ENCODE results near the gene ZMYND8. TPM values are rescaled to one million over a fixed set of nuclear protein-coding genes. Genes with fewer than 3 reads are reported as not detected.

ZMYND8 gene
- total and polyA plus RNA-seq, 2 donors (not counting 3 experiments of a cell fraction or from before 2014, with no cell fraction given), result 30.6 to 75.2 TPM

DNA sequence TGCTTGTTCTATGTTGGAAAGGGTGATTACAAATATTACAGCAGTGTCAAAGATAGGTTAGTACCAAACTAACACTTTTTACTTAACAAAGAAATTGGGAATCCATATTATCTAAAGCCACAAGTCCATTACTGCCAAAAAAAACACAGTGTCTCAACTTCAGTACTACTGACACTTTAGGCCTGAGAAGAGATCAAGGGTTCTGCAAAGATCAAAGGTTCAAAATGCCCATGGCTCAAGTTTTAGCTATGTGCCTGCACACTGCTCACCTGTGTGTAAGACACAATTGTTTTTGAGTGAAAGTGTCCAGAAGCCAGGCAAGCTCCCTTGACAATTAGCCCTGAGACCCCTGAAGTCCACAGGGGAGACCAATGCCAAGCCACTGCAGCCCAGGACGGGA lies 132.6 kb downstream of the ZMYND8 start:
- H3K79me2 ChIP-seq (ENCODE audit: control insufficient read depth, insufficient read depth, low read length), result peaks cover 6% of the 10 kb centered on the region
- no peaks in the 10 kb centered on the region for H3K9me3 ChIP-seq (replicated peaks; ENCODE audit: control insufficient read depth, insufficient read depth, low read length)
- H2AFZ ChIP-seq (ENCODE audit: low read depth, low read length), result no peak overlapping the region
- no TSS peak for BruUV-seq (replicated peaks)
- FAIRE-seq, result no peak
- H3K9me1 ChIP-seq (replicated peaks; ENCODE audit: control insufficient read depth, extremely low read depth, insufficient read depth, low read length), result no peaks in the 10 kb centered on the region
- H3K4me2 ChIP-seq (ENCODE audit: insufficient read depth, low read length), result no peak overlapping the region
- ChIA-PET POLR2A (no interaction called here), CTCF (interaction anchor here (0.7 to 9.3 kb wide), 4 partner anchors 14 to 397 kb away, joined by 3 to 68 read pairs (median 3); no protein-coding TSS in a partner anchor)
- H3K4me1 ChIP-seq (ENCODE audit: control insufficient read depth, extremely low read depth, insufficient read depth, low read length), result no peaks in the 10 kb centered on the region
- intact Hi-C loops (cut with micrococcal nuclease), result no loop called here
- no peak overlapping the region for H3K9ac ChIP-seq (replicated peaks; ENCODE audit: extremely low read depth, insufficient read depth, low read length)
- H4K20me1 ChIP-seq (replicated peaks; ENCODE audit: control insufficient read depth, extremely low read depth, insufficient read depth, low read length), result no peaks in the 10 kb centered on the region
- TF ChIP-seq MYC (IDR thresholded peaks at IDR 0.05; ENCODE audit: low read depth, low read length), result no peak
- TF ChIP-seq GATA2 (IDR thresholded peaks at IDR 0.05; ENCODE audit: insufficient read depth, insufficient read length, low read depth, low read length), result no peak
- TF ChIP-seq EZH2 (IDR thresholded peaks at IDR 0.05; ENCODE audit: borderline replicate concordance, low read depth, low read length, severe bottlenecking), result no peak
- TF ChIP-seq, protein P1, sequence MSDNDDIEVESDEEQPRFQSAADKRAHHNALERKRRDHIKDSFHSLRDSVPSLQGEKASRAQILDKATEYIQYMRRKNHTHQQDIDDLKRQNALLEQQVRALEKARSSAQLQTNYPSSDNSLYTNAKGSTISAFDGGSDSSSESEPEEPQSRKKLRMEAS (IDR thresholded peaks at IDR 0.05; ENCODE audit: insufficient read depth, insufficient read length), result no peak
- DNase-seq (ENCODE audit: low read depth, low spot score), result no peak
- no peak overlapping the region for H3K4me3 ChIP-seq (replicated peaks in 1 of 3; ENCODE audit: insufficient read depth in 1 of 3, low read depth in 1 of 3, low read length in 3 of 3)
- no peaks in the 10 kb centered on the region for H3K27me3 ChIP-seq (ENCODE audit: control insufficient read depth in 2 of 2, insufficient read depth in 2 of 2, low read length in 2 of 2)
- H3K27ac ChIP-seq (ENCODE audit: insufficient read depth, low read depth, low read length), result no peak overlapping the region
- H3K36me3 ChIP-seq (ENCODE audit: control insufficient read depth in 2 of 2, extremely low read depth in 1 of 2, insufficient read depth in 2 of 2, low read length in 2 of 2), result peaks cover 29 to 49% of the 10 kb centered on the region in 2 experiments
- dilution Hi-C loops (cut with MboI; ENCODE audit: extremely low pct_ligation_motif_present, low sequenced_read_pairs), result no loop called here

DNA sequence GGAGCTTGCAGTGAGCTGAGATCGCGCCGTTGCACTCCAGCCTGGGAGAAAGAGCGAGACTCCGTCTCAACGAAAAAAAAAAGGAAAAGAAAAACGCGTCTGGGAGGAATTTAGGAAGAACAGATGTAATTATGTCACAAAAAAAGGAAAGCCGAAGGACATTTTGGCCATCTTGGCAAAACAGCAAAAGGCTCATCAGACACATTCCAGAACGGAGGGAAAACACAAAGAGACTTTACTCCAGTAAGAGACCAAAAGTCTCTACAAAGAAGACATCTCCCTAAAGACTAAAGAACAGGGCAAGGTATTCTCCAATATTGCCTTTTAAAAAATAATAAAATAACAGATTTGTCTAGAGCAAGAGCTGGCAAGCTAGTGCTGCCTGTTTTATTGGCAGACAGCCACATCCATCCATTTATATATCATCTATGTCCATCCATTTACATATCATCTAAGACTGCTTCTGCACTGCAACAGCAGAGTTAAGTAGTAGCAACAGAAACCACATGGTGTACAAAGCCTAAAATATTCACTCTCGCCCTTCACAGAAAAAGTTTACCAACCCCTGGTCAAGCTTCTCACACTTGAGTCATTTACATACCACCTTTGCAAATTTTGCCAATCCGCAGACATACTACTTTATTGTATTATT lies 133.9 kb downstream of the ZMYND8 start:
- no peak overlapping the region for H3K4me2 ChIP-seq (ENCODE audit: insufficient read depth, low read length)
- dilution Hi-C loops (cut with MboI; ENCODE audit: extremely low pct_ligation_motif_present, low sequenced_read_pairs) (no loop called here), intact Hi-C loops (cut with micrococcal nuclease) (no loop called here)
- TF ChIP-seq EZH2 (IDR thresholded peaks at IDR 0.05; ENCODE audit: borderline replicate concordance, low read depth, low read length, severe bottlenecking) (no peak), POLR2A (IDR thresholded peaks at IDR 0.05; ENCODE audit: low read depth, low read length) (no peak), JUN (IDR thresholded peaks at IDR 0.05; ENCODE audit: borderline replicate concordance, insufficient read depth, insufficient read length, low read depth) (no peak), FOS (IDR thresholded peaks at IDR 0.05; ENCODE audit: borderline replicate concordance, insufficient read depth, low read length) (no peak)
- TF ChIP-seq, protein P1 (IDR thresholded peaks at IDR 0.05; ENCODE audit: insufficient read depth, insufficient read length), result no peak
- H3K9ac ChIP-seq (replicated peaks; ENCODE audit: extremely low read depth, insufficient read depth, low read length), result no peak overlapping the region
- no peak overlapping the region for H3K4me3 ChIP-seq (replicated peaks in 1 of 3; ENCODE audit: insufficient read depth in 1 of 3, low read depth in 1 of 3, low read length in 3 of 3)
- no TSS peak for BruUV-seq (replicated peaks)
- H3K27me3 ChIP-seq (ENCODE audit: control insufficient read depth in 2 of 2, insufficient read depth in 2 of 2, low read length in 2 of 2), result no peaks in the 10 kb centered on the region
- H3K4me1 ChIP-seq (ENCODE audit: control insufficient read depth, extremely low read depth, insufficient read depth, low read length), result no peaks in the 10 kb centered on the region
- no peaks in the 10 kb centered on the region for H4K20me1 ChIP-seq (replicated peaks; ENCODE audit: control insufficient read depth, extremely low read depth, insufficient read depth, low read length)
- H2AFZ ChIP-seq (ENCODE audit: low read depth, low read length), result no peak overlapping the region
- H3K27ac ChIP-seq (ENCODE audit: insufficient read depth, low read depth, low read length), result no peak overlapping the region
- H3K79me2 ChIP-seq (ENCODE audit: control insufficient read depth, insufficient read depth, low read length), result peaks cover 10% of the 10 kb centered on the region
- POLR2A ChIA-PET, result no interaction called here
- H3K9me1 ChIP-seq (replicated peaks; ENCODE audit: control insufficient read depth, extremely low read depth, insufficient read depth, low read length), result no peaks in the 10 kb centered on the region
- DNase-seq (ENCODE audit: low read depth, low spot score), result no peak
- peaks cover 27 to 50% of the 10 kb centered on the region in 2 experiments for H3K36me3 ChIP-seq (ENCODE audit: control insufficient read depth in 2 of 2, extremely low read depth in 1 of 2, insufficient read depth in 2 of 2, low read length in 2 of 2)
- no peaks in the 10 kb centered on the region for H3K9me3 ChIP-seq (replicated peaks; ENCODE audit: control insufficient read depth, insufficient read depth, low read length)
- CTCF ChIA-PET, result interaction anchor here (0.9 to 9.3 kb wide), 2 partner anchors 161 to 398 kb away, joined by 3 to 68 read pairs; no protein-coding TSS in a partner anchor
- no peak for FAIRE-seq

All from endothelial cell of umbilical vein (primary cell).